ENCODE data around the gene RSBN1.
A peak's percentile ranks its signal among the peaks of the same experiment; 100 is the strongest.
"Not testable (repeated sequence)": the region's sequence is repeated elsewhere in the genome, so short reads cannot be mapped to it uniquely, and the experiment has no call there.

RSBN1 gene

DNA sequence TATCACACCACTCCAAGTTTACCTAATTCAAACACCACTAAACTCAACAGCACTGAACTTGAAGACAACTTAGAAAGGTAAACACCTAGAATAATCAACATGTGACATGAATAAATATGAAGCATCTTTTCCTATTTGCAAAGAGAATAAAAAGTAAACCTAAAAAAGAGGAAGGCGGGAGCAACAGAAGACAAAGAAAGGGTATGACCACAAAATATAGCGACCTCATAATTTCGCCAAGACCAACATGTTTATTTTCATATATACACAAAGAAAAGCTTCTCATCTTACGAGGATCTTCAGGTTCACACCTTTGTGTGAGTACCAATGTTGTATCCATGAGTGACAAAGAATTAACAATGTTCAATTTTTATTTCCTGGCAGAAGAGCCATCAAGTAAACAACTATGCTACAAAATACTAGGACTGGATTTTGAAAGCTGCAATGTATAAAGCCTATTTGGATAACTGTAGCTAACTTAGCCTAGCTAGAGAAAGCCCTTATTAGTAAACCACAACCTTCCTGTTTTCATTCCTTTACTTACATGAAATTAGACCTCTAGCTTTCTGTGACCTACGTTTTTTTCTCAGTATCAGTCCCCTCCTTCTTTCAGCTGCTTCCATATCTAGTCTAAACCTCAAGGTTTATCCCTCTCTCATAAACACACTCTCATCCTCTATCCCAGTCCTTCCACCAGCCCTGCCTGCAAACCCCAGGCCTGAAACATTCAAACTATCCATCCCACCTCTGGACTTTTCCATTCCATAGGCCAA lies 31.7 kb downstream of the RSBN1 start:
- no peak for DNase-seq (ENCODE audit: low read depth)

DNA sequence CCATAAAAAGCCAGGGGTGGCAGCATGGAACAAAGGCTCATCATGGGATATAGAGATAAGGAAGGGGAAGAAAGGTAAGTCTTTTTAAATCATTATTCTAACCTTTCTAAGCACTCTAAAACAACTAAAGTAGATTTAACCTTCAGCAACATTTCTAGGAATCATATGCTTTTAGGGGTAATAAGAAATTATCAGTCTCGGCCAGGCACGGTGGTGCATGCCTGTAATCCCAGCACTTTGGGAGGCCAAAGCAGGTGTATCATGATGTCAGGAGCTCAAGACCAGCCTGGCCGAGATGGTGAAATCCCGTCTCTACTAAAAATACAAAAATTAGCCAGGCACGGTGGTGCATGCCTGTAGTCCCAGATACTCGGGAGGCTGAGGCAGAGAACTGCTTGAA lies 32.7 kb downstream of the RSBN1 start:
- DNase-seq (ENCODE audit: low read depth) = no peak

GRCh38 chr1:113777561-113777960 lies 34.7 kb downstream of the RSBN1 start:
- DNase-seq (ENCODE audit: low read depth) = no peak

- DNase-seq (ENCODE audit: low read depth) = no peak
Measured at GRCh38 chr1:113770031-113770430, 42.2 kb downstream of the RSBN1 start.

- DNase-seq (ENCODE audit: low read depth) = no peak
Measured at GRCh38 chr1:113769601-113769970, 42.7 kb downstream of the RSBN1 start.

DNA sequence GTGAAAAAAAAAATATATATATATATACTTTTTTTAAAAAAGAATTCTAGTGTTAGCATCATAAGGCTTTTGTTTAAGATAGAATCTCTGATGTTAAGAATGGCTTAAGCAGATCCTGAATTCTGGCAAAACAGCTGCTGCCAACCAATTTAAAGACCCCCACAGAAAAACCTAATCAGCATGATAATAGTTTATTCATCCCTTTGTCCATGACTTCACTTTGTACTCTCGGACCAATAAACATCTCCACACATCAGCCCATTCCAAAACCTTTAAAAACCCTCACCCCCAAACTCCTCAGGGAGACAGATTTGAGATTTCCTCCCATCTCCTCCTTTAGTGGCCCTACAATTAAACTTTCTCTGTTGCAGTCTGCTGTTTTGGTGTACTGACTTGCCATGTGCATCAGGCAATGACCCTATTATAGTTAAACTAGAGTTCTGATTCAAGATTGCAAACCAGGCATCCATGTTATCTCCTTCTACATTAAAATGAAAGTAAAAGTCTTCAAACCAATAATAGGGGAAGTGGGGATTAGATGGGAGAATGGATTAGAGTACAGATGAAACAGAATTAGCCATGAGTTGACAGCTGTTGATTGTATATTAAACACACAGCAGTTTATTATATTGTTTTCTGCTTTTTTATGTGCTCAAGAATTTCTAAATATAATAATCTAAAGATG lies 43.2 kb downstream of the RSBN1 start:
- DNase-seq (ENCODE audit: low read depth) = no peak

DNA sequence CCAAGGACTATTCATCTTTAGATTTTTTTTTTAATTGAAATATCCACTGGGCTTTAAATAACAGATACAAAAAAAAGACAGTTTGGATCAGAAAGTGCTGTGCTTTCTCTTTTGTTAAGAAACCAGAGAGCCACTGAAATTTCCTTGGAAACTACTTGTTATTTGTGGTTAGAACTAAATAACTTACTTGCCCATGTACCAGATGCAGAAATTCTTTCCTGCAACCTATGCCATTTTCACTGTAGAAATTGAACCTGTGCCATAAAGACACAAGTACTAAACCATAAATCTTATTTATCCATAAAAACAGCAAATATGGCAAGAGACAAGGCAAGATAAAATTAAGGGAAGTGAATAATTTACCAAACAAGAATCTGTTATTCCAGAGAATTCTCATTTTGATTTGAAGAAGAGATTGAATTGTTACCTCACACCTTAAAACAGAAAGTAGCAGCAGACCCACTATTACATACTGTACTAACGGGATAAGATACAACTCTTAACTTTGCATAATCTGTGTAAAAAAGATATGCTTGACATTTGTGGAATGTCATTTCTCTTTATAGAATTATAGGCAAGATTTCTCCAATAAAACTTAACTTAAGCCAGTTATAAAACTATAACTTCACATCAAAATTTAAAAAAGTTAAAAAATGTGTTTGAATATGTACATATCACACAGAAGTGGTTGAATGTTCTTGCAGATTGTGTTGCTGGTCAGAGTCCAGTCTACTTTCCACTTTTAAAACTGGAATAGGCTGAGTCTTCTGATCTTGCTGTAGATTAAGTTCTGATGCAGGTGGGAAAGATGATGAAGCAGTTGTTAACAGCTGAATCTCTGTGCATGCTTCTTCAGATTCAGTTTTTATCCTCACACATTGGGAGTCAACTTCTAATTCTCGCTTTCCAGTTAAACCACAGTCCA lies 46.7 kb downstream of the RSBN1 start:
- no peak for DNase-seq (ENCODE audit: low read depth)

GRCh38 chr1:113763661-113764060 lies 48.6 kb downstream of the RSBN1 start:
- no peak for DNase-seq (ENCODE audit: low read depth)

GRCh38 chr1:113761937-113762336 lies 50.3 kb downstream of the RSBN1 start:
- DNase-seq (ENCODE audit: low read depth) = no peak

DNA sequence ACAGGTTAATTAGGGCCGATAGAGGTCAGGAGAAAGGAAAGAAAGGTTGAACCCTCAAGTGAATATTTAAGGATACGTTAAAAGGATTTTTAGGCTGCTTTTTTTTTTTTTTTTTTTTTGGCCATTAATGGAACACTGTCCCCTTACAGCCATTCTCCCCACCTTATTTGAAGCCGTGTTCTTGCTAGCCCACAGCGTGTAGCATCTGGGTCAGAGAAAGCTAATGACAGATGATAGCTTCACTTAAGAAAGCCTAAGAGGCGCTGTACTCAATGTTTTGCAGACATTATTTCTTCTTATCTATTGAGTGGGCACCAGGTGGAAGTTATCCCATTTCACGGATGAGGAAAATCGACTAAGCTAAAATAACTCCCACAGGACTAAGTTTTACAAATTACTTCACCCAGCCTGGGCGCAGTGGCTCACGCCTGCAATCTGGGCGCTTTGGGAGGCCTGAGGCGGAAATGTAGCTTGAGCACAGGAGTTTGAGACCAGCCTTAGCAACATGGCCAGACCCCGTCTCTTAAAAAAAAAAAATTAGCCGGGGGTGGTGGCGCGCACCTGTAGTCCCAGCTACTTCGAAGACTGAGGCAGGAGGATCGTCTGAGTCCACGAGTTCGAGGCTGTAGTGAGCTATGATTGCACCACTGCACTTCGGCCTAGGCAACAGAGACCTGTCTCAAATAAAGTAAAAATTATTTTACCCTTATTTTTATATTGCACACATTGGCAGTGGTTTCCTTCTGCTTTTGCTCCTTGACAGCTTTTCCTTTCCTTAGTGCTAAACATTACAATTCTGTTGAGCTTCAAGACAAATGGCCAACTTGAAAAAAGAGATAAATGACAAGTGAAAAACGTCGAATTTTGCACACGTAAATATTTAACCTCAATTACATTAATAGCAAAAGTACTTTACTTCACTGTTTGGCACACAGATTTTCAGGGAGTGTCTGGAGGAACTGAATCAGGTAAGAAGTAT lies 51.9 kb downstream of the RSBN1 start:
- DNase-seq (ENCODE audit: low read depth) = no peak

DNA sequence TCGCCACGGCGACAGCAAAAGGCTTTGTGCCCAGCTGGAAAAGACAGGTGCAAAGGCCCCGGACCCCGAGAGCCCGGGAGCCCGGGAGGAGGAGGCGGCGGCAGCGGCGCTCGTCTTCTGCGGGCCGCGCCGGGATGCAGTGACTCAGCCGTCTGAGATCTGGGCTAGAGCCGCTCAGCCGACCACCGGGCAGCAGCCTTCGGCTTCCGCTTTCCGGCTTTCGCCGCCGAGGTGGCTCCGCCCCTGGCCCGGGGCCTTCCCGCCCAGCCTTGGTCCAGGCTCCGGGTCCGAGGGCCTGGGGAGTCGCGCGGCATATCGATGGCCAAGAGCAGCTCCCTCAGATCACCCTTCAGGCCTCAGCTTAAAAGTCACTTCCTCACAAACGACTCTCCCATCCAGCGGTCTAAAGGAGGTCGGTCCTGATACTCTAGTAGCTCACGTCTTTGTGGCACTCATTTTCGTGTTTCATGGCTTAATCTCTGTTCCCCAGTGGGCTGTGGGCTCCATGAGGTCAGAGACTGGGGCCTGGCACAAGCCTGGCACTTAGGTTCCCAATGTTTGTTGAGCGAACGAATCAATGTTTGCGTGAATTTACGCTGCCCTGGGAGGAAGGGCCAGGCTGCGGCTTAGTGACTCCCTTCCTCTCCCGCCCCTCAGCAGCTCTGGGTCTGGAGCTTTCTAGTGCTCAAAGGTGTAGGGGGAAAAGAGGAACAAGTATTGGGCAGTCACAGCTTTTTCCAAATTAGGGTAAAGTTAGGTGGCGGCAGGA lies 52.8 kb downstream of the RSBN1 start, which contains the start of gene PHTF1:
Gene PHTF1, minus strand, starts transcription at position 154 of the 769 bp plus-strand sequence. CDS start 783 bp downstream, outside the sequence.
- peak; percentile 37 for DNase-seq (ENCODE audit: low read depth)

DNA sequence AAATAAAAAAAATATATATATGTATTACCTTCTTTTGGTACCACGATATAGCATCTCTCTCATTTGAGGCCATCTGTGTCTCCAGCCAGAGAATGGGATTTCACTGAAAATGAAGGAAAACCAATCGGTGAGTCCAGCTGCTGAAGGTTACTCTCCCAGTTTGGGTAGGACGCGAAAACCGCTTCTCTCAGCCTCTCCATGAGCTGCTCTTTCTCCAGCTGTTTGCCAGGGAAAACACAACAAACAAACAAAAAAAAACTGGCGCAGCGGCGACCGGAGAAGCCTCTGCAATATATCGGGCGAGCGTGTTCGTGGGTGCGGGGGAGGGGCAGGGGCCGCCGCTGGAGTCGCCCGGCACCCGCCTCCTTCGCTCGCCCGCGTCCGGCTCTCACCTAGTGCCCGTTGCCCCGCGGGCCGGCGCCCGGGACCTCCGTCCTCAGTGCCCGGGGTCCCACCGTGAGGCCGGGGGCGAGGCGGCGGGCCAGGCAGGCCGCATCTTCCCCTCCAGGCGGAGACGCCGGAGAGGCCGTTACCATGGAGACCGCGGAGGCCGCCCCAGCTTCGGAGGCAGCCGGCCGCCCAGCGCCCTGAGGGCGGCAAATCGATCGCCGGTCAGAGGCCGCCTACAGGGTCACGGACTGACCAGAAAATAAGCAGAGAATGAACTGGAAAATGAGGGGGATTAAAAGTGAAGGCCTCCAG lies 53.5 kb downstream of the RSBN1 start:
- DNase-seq (ENCODE audit: low read depth) = peak; percentile 39

DNA sequence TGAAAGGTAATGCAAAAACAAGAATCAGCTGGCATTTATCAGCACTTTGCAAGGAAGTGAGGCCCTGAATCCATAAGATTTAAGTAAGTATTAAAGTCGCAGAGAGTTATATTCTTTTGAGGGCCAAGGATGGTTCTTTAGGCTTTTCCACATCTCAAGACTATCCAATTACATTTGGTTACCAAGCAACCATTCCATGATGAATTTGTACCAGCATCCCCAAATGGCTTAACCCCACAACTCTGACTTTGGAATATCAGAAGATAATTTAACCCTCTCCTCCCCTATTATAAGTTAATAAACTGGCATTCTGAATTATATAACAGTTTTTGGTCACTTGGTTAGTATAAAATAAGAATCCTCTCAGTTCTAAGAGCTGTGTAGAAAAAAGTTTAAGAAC lies 55.8 kb downstream of the RSBN1 start:
- DNase-seq (ENCODE audit: low read depth) = no peak

DNA sequence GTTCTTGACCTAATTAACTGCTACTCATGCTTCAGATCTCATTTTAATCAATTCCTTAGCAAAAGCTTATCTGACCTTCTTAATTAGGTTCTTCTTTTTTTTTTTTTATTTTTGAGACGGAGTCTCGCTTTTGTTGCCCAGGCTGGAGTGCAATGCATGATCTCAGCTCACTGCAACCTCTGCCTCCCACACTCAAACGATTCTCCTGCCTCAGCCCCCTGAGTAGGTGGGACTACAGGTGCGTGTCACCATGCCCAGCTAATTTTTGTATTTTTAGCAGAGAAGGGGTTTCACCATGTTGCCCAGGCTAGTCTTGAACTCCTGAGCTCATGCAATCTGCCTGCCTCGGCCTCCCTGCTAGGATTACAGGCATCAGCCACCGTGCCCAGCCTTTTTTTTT lies 58.9 kb downstream of the RSBN1 start:
- not testable (repeated sequence) for DNase-seq (ENCODE audit: low read depth)

GRCh38 chr1:113751516-113751915 lies 60.8 kb downstream of the RSBN1 start:
- DNase-seq (ENCODE audit: low read depth) = no peak

DNA sequence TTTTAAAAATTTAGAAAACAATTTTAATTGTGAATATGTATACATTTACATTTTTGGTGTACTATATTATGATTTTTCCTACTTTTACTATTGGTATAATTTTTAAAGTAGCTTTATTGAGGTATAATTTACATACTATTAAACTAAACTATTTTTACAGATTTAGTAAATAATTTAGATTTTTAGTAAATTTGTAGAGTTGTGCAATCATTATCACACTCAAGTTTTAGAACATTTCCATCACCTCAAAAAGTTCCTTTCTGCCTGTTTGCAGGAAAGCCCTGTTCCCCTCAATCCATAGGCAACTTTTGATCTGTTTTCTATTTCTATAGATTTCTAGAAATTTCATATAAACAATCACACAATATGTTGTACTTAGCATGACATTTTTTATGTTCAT lies 61.2 kb downstream of the RSBN1 start:
- no peak for DNase-seq (ENCODE audit: low read depth)

DNA sequence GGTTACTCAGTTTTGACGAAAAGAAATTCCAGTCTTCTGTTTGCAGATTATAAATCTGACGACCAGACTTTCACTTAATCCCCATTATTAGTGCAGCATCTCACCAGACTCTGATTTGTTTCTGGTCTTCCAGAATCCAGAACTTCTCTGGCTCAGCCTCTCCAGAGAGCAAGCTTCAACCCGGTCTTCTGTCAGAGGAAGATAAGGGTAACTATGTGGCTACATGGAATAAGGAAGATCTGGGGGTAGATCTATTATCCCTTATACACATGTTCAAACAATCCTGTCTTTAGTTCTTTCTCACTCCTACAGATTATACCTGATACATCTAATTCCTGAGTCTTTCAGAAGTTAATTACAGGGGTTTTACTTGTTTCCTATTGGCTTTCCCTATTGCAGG lies 62.9 kb downstream of the RSBN1 start:
- DNase-seq (ENCODE audit: low read depth) = no peak

- no peak for DNase-seq (ENCODE audit: low read depth)
Measured at GRCh38 chr1:113747376-113747775, 64.9 kb downstream of the RSBN1 start.

GRCh38 chr1:113745425-113745824 lies 66.9 kb downstream of the RSBN1 start:
- no peak for DNase-seq (ENCODE audit: low read depth)

GRCh38 chr1:113744114-113744513 lies 68.2 kb downstream of the RSBN1 start:
- no peak for DNase-seq (ENCODE audit: low read depth)

Measured in activated T-helper 9 cell treated with anti-CD3 and anti-CD28 coated beads, Interleukin-2, amount 50 U/mL, for 16 hours (primary cell).